Type B pancreatic cell (in vitro differentiated cells): ENCODE data around the gene TMEM138. TPM values are rescaled to one million over a fixed set of nuclear protein-coding genes. Genes with fewer than 3 reads are reported as not detected.
A peak's percentile ranks its signal among the peaks of the same experiment; 100 is the strongest.

ENCODE experiments used
- DNase-seq: peaks from one replicate; pipeline ENCODE4 v3.0.0; 2021; ENCODE audit warnings: mixed read lengths; ENCODE audit not compliant: unreplicated experiment; ENCODE audit errors: extremely low spot score
- H3K27ac Mint-ChIP-seq: 2 replicates; pipeline ENCODE4 v1.8.0; 2021; ENCODE audit warnings: mild to moderate bottlenecking, mixed read lengths
- H3K27me3 Mint-ChIP-seq: 2 replicates; pipeline ENCODE4 v1.8.0; 2021; ENCODE audit warnings: mixed read lengths
- H3K36me3 Mint-ChIP-seq: 2 replicates; pipeline ENCODE4 v1.8.0; 2021; ENCODE audit warnings: mixed read lengths
- H3K4me1 Mint-ChIP-seq: one replicate; pipeline ENCODE4 v1.8.0; 2021; ENCODE audit warnings: mixed read lengths; ENCODE audit not compliant: unreplicated experiment
- H3K4me3 Mint-ChIP-seq: 2 replicates; pipeline ENCODE4 v1.8.0; 2021; ENCODE audit warnings: mild to moderate bottlenecking, mixed read lengths
- H3K9me3 Mint-ChIP-seq: 2 replicates; pipeline ENCODE4 v1.8.0; 2021; ENCODE audit warnings: mixed read lengths
- CTCF ChIP-seq: fragments of 200-600 bp; sonication (generic); conservative IDR thresholded peaks from 2 replicates; pipeline ENCODE4 v1.5.0; 2021; ENCODE audit warnings: antibody characterized with exemption, mild to moderate bottlenecking
- total RNA-seq: library from RNA; stranded (reverse); gene quantifications from 2 replicates; pipeline ENCODE4 v1.2.1, GENCODE V29; 2021; ENCODE audit warnings: low replicate concordance

TMEM138 gene
- total RNA-seq, 1 donor from 2014 or later = 54.5 TPM

GRCh38 chr11:61329871-61330270 is 32.3 kb upstream of the TMEM138 start:
- peak overlapping the region; percentile 36 for H3K27ac Mint-ChIP-seq
- H3K36me3 Mint-ChIP-seq = peaks cover 30% of the 10 kb centered on the region
- TF ChIP-seq CTCF = no peak
- DNase-seq = no peak
- peak overlapping the region; percentile 53 for H3K4me3 Mint-ChIP-seq
- no peaks in the 10 kb centered on the region for H3K9me3 Mint-ChIP-seq
- H3K4me1 Mint-ChIP-seq = peaks cover 30% of the 10 kb centered on the region
- no peaks in the 10 kb centered on the region for H3K27me3 Mint-ChIP-seq

- DNase-seq = no peak
- no peaks in the 10 kb centered on the region for H3K9me3 Mint-ChIP-seq
- H3K4me3 Mint-ChIP-seq = peak overlapping the region; percentile 97
- no peak for TF ChIP-seq CTCF
- H3K36me3 Mint-ChIP-seq = peaks cover 27% of the 10 kb centered on the region
- no peaks in the 10 kb centered on the region for H3K27me3 Mint-ChIP-seq
- H3K4me1 Mint-ChIP-seq = peaks cover 38% of the 10 kb centered on the region
- H3K27ac Mint-ChIP-seq = peak overlapping the region; percentile 91
Observed at GRCh38 chr11:61331651-61332050, 30.5 kb upstream of the TMEM138 start.

GRCh38 chr11:61332281-61332796 is 29.8 kb upstream of the TMEM138 start:
- Mint-ChIP-seq H3K9me3 (no peaks in the 10 kb centered on the region), H3K27me3 (no peaks in the 10 kb centered on the region), H3K27ac (peak overlapping the region; percentile 91), H3K36me3 (peaks cover 27% of the 10 kb centered on the region), H3K4me1 (peaks cover 45% of the 10 kb centered on the region), H3K4me3 (peak overlapping the region; percentile 97)
- TF ChIP-seq CTCF = no peak
- DNase-seq = no peak

DNA sequence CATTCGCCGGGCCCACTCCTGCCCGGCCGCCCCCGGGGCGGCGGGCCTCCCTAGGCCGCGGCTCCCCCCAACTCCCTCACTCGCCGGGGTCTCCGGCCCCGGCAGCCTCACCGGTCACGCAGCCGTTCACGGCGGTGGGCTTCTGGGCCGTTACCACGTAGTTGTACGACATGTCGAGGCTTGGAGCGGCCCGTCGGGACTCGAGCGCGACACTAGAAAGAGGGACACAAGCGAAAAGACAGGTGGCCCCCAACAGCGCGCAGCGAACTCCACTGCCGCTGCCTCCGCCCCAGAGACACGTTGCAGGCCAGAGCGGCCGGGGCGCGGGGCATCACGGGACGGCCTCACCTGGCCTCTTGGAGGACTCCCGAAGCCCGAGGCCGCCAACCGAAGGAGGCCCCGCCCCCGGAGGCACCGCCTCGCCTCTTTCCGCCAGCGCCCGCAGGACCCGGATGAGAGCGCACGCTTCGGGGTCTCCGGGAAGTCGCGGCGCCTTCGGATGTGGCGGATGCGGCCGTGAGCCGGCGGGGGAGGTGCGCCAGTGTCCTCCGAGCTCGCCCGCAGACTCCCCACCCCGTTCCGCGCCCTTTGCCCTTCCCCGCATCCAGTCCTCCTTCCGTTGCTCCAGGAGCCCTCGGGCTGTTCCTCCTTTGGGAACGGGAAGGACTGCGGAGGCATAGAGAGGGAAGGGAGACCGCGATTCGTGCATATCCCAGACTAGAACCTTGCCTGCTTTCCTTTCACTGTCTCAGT is 29.2 kb upstream of the TMEM138 start, which contains the start of the genes DDB1 and TKFC:
Gene DDB1 (minus strand): TSS at position 309 of the 753 bp plus-strand sequence. CDS start 137 bp downstream, at position 172.
Gene TKFC (plus strand): TSS at position 432 of the 753 bp plus-strand sequence. CDS start 1,501 bp downstream, outside the sequence.
- peak within 1 kb of the TSS; percentile 97 for H3K4me3 Mint-ChIP-seq
- H3K27me3 Mint-ChIP-seq = no peaks in the 10 kb centered on the region
- H3K27ac Mint-ChIP-seq = peak within 1 kb of the TSS; percentile 91
- peaks cover 20% of the 10 kb centered on the region for H3K36me3 Mint-ChIP-seq
- H3K9me3 Mint-ChIP-seq = no peaks in the 10 kb centered on the region
- TF ChIP-seq CTCF = no peak
- H3K4me1 Mint-ChIP-seq = peaks cover 45% of the 10 kb centered on the region
- peak; percentile 98 for DNase-seq

GRCh38 chr11:61333550-61334433 is 28.4 kb upstream of the TMEM138 start:
- H3K4me1 Mint-ChIP-seq = peaks cover 45% of the 10 kb centered on the region
- no peak for TF ChIP-seq CTCF
- no peaks in the 10 kb centered on the region for H3K9me3 Mint-ChIP-seq
- H3K27me3 Mint-ChIP-seq = no peaks in the 10 kb centered on the region
- peak overlapping the region; percentile 97 for H3K4me3 Mint-ChIP-seq
- H3K36me3 Mint-ChIP-seq = peaks cover 16% of the 10 kb centered on the region
- H3K27ac Mint-ChIP-seq = peak overlapping the region; percentile 91
- DNase-seq = no peak
